D721Med (cell line): ENCODE measurements around the gene AXIN2.
"Not testable (repeated sequence)": the region's sequence is repeated elsewhere in the genome, so short reads cannot be mapped to it uniquely, and the experiment has no call there.

ENCODE experiments used
- DNase-seq: peaks from one replicate; pipeline ENCODE4 v3.0.0; 2011; ENCODE audit warnings: low spot score; ENCODE audit not compliant: insufficient read length
- FAIRE-seq: peaks from 2 replicates; lab custom pipeline; 2011; peaks lifted over from hg19 to GRCh38; lab: Jason Lieb, UNC
- CTCF ChIP-seq: IDR thresholded peaks from 2 replicates; pipeline ENCODE4 v1.5.1; 2012; ENCODE audit warnings: mild to moderate bottlenecking, control low read depth; ENCODE audit not compliant: insufficient read depth; ENCODE audit errors: missing control alignments

AXIN2 gene

GRCh38 chr17:65487161-65487560, 74.3 kb downstream of the AXIN2 start:
- no peak for FAIRE-seq
- DNase-seq = no peak
- TF ChIP-seq CTCF = no peak

- no peak for TF ChIP-seq CTCF
- FAIRE-seq = no peak
- no peak for DNase-seq
Observed at GRCh38 chr17:65485388-65486299, 75.8 kb downstream of the AXIN2 start.

GRCh38 chr17:65484405-65484804, 77.0 kb downstream of the AXIN2 start:
- DNase-seq, FAIRE-seq: not testable (repeated sequence)

- no peak for DNase-seq
- TF ChIP-seq CTCF = no peak
- no peak for FAIRE-seq
Observed at GRCh38 chr17:65483438-65483837, 78.0 kb downstream of the AXIN2 start.

GRCh38 chr17:65482201-65482600, 79.2 kb downstream of the AXIN2 start:
- no peak for TF ChIP-seq CTCF
- DNase-seq (no peak), FAIRE-seq (no peak)

- TF ChIP-seq CTCF = no peak
- FAIRE-seq = no peak
Observed at GRCh38 chr17:65479282-65479681, 82.2 kb downstream of the AXIN2 start.

More at GRCh38 chr17:65479282-65479681, 82.2 kb downstream of the AXIN2 start:
- no peak for DNase-seq
